ENCODE results near the gene PIK3C2A.

Gene PIK3C2A

GRCh38 chr11:17218403-17218802 is 10.6 kb upstream of the PIK3C2A start:
- no peaks in the 10 kb centered on the region for H3F3A ChIP-seq (ENCODE audit: insufficient read depth)
- peaks cover 11% of the 10 kb centered on the region for H3K36me3 ChIP-seq (ENCODE audit: low read length)
- H3K27ac ChIP-seq (ENCODE audit: low read depth, low read length): no peak overlapping the region
- H3K9ac ChIP-seq (ENCODE audit: low read length): no peak overlapping the region
- H3K4me3 ChIP-seq (ENCODE audit: insufficient read depth, low read length, poor library complexity, severe bottlenecking): no peak overlapping the region
- H3K9me3 ChIP-seq (ENCODE audit: insufficient read depth, low read length): peaks cover 8% of the 10 kb centered on the region; the same call in 1 of the 2 replicates
- TF ChIP-seq, protein P1, sequence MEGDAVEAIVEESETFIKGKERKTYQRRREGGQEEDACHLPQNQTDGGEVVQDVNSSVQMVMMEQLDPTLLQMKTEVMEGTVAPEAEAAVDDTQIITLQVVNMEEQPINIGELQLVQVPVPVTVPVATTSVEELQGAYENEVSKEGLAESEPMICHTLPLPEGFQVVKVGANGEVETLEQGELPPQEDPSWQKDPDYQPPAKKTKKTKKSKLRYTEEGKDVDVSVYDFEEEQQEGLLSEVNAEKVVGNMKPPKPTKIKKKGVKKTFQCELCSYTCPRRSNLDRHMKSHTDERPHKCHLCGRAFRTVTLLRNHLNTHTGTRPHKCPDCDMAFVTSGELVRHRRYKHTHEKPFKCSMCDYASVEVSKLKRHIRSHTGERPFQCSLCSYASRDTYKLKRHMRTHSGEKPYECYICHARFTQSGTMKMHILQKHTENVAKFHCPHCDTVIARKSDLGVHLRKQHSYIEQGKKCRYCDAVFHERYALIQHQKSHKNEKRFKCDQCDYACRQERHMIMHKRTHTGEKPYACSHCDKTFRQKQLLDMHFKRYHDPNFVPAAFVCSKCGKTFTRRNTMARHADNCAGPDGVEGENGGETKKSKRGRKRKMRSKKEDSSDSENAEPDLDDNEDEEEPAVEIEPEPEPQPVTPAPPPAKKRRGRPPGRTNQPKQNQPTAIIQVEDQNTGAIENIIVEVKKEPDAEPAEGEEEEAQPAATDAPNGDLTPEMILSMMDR (IDR thresholded peaks at IDR 0.05; ENCODE audit: insufficient read depth, low read length, poor library complexity, severe bottlenecking): no peak
- TF ChIP-seq EZH2phosphoT487 (conservative IDR thresholded peaks at IDR 0.05; ENCODE audit: low read length): no peak
- H3K9me2 ChIP-seq (replicated peaks; ENCODE audit: insufficient read depth, low read length): no peaks in the 10 kb centered on the region
- H4K20me1 ChIP-seq (ENCODE audit: low read depth, low read length): no peaks in the 10 kb centered on the region
- no peaks in the 10 kb centered on the region for H3K27me3 ChIP-seq (ENCODE audit: low read length)
- H2AFZ ChIP-seq (ENCODE audit: low read depth, low read length, severe bottlenecking): no peak overlapping the region
- H3K4me2 ChIP-seq (ENCODE audit: low read depth, low read length, poor library complexity, severe bottlenecking): no peak overlapping the region
- no peaks in the 10 kb centered on the region for H3K79me2 ChIP-seq (ENCODE audit: insufficient read depth, low read length)

DNA sequence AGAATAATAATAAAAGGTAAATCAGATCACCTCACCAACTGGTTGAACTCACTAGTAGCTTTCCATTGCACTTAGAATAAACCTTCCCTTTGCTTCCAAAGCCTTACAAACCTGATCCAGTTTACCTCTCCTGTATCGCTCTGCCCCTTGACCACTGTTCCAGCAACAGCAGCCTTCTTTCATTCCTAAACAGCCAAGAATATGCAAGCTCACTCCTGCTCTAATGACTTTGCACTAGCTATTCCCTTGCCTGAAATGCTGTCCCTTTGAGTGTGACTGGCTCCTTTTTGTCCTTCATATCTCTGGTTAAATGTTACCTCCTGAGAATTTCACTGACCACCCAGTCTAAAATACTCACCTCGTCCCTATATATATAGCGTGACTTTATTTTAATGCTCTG is 9.6 kb upstream of the PIK3C2A start:
- Histone ChIP-seq H3K9me3 (ENCODE audit: insufficient read depth, low read length) (peaks cover 8% of the 10 kb centered on the region; the same call in 1 of the 2 replicates), H3K79me2 (ENCODE audit: insufficient read depth, low read length) (no peaks in the 10 kb centered on the region), H3F3A (ENCODE audit: insufficient read depth) (no peaks in the 10 kb centered on the region), H3K9me2 (replicated peaks; ENCODE audit: insufficient read depth, low read length) (no peaks in the 10 kb centered on the region), H4K20me1 (ENCODE audit: low read depth, low read length) (no peaks in the 10 kb centered on the region), H3K27ac (ENCODE audit: low read depth, low read length) (no peak overlapping the region), H2AFZ (ENCODE audit: low read depth, low read length, severe bottlenecking) (no peak overlapping the region), H3K27me3 (ENCODE audit: low read length) (no peaks in the 10 kb centered on the region), H3K4me2 (ENCODE audit: low read depth, low read length, poor library complexity, severe bottlenecking) (no peak overlapping the region), H3K9ac (ENCODE audit: low read length) (no peak overlapping the region), H3K36me3 (ENCODE audit: low read length) (peaks cover 11% of the 10 kb centered on the region), H3K4me3 (ENCODE audit: insufficient read depth, low read length, poor library complexity, severe bottlenecking) (no peak overlapping the region)
- no peak for TF ChIP-seq EZH2phosphoT487 (conservative IDR thresholded peaks at IDR 0.05; ENCODE audit: low read length)
- TF ChIP-seq, protein P1 (IDR thresholded peaks at IDR 0.05; ENCODE audit: insufficient read depth, low read length, poor library complexity, severe bottlenecking): no peak

- Histone ChIP-seq H3F3A (ENCODE audit: insufficient read depth) (peaks cover 4% of the 10 kb centered on the region; the same call in 1 of the 2 replicates), H3K27ac (ENCODE audit: low read depth, low read length) (no peak overlapping the region), H2AFZ (ENCODE audit: low read depth, low read length, severe bottlenecking) (no peak overlapping the region), H4K20me1 (ENCODE audit: low read depth, low read length) (no peaks in the 10 kb centered on the region), H3K9ac (ENCODE audit: low read length) (no peak overlapping the region), H3K9me2 (replicated peaks; ENCODE audit: insufficient read depth, low read length) (no peaks in the 10 kb centered on the region), H3K27me3 (ENCODE audit: low read length) (no peaks in the 10 kb centered on the region), H3K4me2 (ENCODE audit: low read depth, low read length, poor library complexity, severe bottlenecking) (no peak overlapping the region), H3K4me3 (ENCODE audit: insufficient read depth, low read length, poor library complexity, severe bottlenecking) (no peak overlapping the region), H3K36me3 (ENCODE audit: low read length) (peaks cover 11% of the 10 kb centered on the region), H3K9me3 (ENCODE audit: insufficient read depth, low read length) (peaks cover 8% of the 10 kb centered on the region; the same call in 1 of the 2 replicates), H3K79me2 (ENCODE audit: insufficient read depth, low read length) (no peaks in the 10 kb centered on the region)
- no peak for TF ChIP-seq EZH2phosphoT487 (conservative IDR thresholded peaks at IDR 0.05; ENCODE audit: low read length)
- TF ChIP-seq, protein P1 (IDR thresholded peaks at IDR 0.05; ENCODE audit: insufficient read depth, low read length, poor library complexity, severe bottlenecking): no peak
Observed at GRCh38 chr11:17214338-17214737, 6.6 kb upstream of the PIK3C2A start.
